Panc1 (cell line): Measurements from ENCODE around the gene UNC13B.
"Not testable (repeated sequence)": the region's sequence is repeated elsewhere in the genome, so short reads cannot be mapped to it uniquely, and the experiment has no call there.

Experiments
- CTCF ChIP-seq: fragments of 450-650 bp; IDR thresholded peaks from 2 replicates; pipeline ENCODE4 v1.5.1; 2017; ENCODE audit warnings: mild to moderate bottlenecking
- POLR2AphosphoS5 ChIP-seq: IDR thresholded peaks from 2 replicates; pipeline ENCODE4 v1.6.1; 2012; ENCODE audit warnings: mild to moderate bottlenecking, low read depth, low read length, moderate library complexity
- REST ChIP-seq, 2 experiments: IDR thresholded peaks; 2 replicates each; pipeline ENCODE4 v1.6.1; 2011 to 2012; ENCODE audit warnings: low read depth in 2 of 2, control low read depth in 1 of 2, low read length in 1 of 2, mild to moderate bottlenecking in 1 of 2, moderate library complexity in 1 of 2; ENCODE audit not compliant: insufficient read depth in 1 of 2
- SIN3A ChIP-seq: IDR thresholded peaks from 2 replicates; pipeline ENCODE4 v1.6.1; 2012; ENCODE audit warnings: low read depth, mild to moderate bottlenecking, low read length, moderate library complexity, borderline replicate concordance; ENCODE audit not compliant: insufficient read depth

- TF ChIP-seq CTCF; POLR2AphosphoS5; REST (IDR thresholded peaks at IDR 0.05; ENCODE audit: insufficient read depth in 1 of 2, low read depth in 2 of 2, low read length in 1 of 2); SIN3A: not testable (repeated sequence)
Observed at GRCh38 chr9:35183755-35184480, 22.1 kb downstream of the UNC13B start.
